HepG2 (cell line): Measurements from ENCODE around the gene ALOX5AP. TPM values are rescaled to one million over a fixed set of nuclear protein-coding genes. Genes with fewer than 3 reads are reported as not detected.

Experiments
- HOXA3 ChIP-seq: sonication (generic); formaldehyde crosslinking; IDR thresholded peaks from 2 replicates; pipeline ENCODE4 v1.5.0; 2020; ENCODE audit warnings: missing genetic modification reagents
- PHF8 ChIP-seq: sonication (generic); formaldehyde crosslinking; IDR thresholded peaks from 2 replicates; pipeline ENCODE4 v1.5.0; 2020; ENCODE audit warnings: missing genetic modification reagents
- ZBTB7B ChIP-seq: sonication (generic); formaldehyde crosslinking; IDR thresholded peaks from 2 replicates; pipeline ENCODE4 v1.4.0; 2020; ENCODE audit warnings: missing genetic modification reagents
- ZNF263 ChIP-seq: sonication (generic); formaldehyde crosslinking; IDR thresholded peaks from 2 replicates; pipeline ENCODE4 v1.4.0; 2020; ENCODE audit warnings: missing genetic modification reagents
- ZNF83 ChIP-seq: sonication (generic); formaldehyde crosslinking; IDR thresholded peaks from 2 replicates; pipeline ENCODE4 v1.4.0; 2020; ENCODE audit warnings: missing genetic modification reagents, mild to moderate bottlenecking, borderline replicate concordance
- polyA plus RNA-seq, 8 experiments: library from polyadenylated mRNA; depleted of rRNA in 3 of 8; stranded (reverse) in 7 of 8; unstranded in 1 of 8; fragments of >200 nt; fragmentation: Illumina TruSeq in 4 of 8; extraction: Trizol in 4 of 8; gene quantifications; 2 replicates each; pipeline versions ENCODE4 v1.2.1 to v1.2.3, GENCODE V29; 2011 to 2016; ENCODE audit warnings: low read depth in 4 of 8, missing spikeins in 1 of 8, mixed read lengths in 1 of 8; ENCODE audit not compliant: insufficient read depth in 1 of 8
- total RNA-seq, 5 experiments: library from RNA; depleted of rRNA; stranded (reverse); fragments of >200 nt; fragmentation: Illumina TruSeq; extraction: Trizol; gene quantifications; 2 replicates each; pipeline ENCODE4 v1.2.3, GENCODE V29; 2016; ENCODE audit warnings: low read depth in 1 of 5
- TF ChIP-seq, protein P1 (sequence below), 2 experiments: sonication (generic) in 1 of 2; formaldehyde crosslinking in 1 of 2; IDR thresholded peaks; 2 replicates each; pipeline versions ENCODE4 v1.6.1 to v1.9.0; 2014 to 2022; ENCODE audit warnings: antibody characterized with exemption in 1 of 2, borderline replicate concordance in 1 of 2, inconsistent platforms in 1 of 2, low read depth in 1 of 2, missing genetic modification reagents in 1 of 2
- TF ChIP-seq, protein P2 (sequence below): sonication (generic); formaldehyde crosslinking; IDR thresholded peaks from 2 replicates; pipeline ENCODE4 v1.4.0; 2020; ENCODE audit warnings: missing genetic modification reagents, borderline replicate concordance

ALOX5AP gene
- total and polyA plus RNA-seq, 2 of the 13 experiments (the other 11 are each of a cell fraction or from before 2014, with no cell fraction given), result 0.97 to 1.2 TPM

DNA sequence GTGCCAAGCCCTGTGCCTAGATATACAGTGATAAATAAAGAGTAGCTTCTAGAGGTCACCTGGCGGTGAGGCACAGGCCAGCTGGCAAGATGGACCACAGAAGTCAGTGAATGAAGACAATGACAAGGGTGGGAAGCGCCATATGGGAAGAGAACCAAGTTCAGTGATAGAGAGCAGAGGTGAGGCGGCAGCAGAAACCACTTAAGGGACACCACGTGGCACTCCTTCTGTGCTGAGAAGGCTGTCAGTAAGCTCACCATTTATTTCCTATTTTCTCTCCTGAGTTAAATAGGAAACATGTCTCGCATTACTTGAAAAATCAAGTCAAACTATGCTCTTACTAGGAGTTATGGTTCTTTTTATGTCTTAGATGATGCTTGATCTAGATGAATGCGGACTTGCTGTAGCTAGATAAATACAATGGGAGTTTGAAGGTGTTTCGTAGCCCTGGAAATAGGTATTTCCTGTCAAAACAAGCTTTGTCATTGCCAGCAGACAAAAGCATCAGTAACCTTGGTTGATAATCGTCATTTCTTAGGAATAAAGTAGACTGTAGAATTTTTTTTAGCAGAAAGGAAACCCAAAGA is 17.8 kb downstream of the ALOX5AP start (continued):
- TF ChIP-seq, protein P1, sequence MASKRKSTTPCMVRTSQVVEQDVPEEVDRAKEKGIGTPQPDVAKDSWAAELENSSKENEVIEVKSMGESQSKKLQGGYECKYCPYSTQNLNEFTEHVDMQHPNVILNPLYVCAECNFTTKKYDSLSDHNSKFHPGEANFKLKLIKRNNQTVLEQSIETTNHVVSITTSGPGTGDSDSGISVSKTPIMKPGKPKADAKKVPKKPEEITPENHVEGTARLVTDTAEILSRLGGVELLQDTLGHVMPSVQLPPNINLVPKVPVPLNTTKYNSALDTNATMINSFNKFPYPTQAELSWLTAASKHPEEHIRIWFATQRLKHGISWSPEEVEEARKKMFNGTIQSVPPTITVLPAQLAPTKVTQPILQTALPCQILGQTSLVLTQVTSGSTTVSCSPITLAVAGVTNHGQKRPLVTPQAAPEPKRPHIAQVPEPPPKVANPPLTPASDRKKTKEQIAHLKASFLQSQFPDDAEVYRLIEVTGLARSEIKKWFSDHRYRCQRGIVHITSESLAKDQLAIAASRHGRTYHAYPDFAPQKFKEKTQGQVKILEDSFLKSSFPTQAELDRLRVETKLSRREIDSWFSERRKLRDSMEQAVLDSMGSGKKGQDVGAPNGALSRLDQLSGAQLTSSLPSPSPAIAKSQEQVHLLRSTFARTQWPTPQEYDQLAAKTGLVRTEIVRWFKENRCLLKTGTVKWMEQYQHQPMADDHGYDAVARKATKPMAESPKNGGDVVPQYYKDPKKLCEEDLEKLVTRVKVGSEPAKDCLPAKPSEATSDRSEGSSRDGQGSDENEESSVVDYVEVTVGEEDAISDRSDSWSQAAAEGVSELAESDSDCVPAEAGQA (IDR thresholded peaks at IDR 0.05; ENCODE audit: low read depth), result no peak
- TF ChIP-seq, protein P1 (CRISPR knock-in tag; IDR thresholded peaks at IDR 0.05; ENCODE audit: borderline replicate concordance), result no peak
- TF ChIP-seq HOXA3 (no peak), ZNF263 (no peak), ZBTB7B (no peak), PHF8 (no peak), ZNF83 (no peak)
- TF ChIP-seq, protein P2, sequence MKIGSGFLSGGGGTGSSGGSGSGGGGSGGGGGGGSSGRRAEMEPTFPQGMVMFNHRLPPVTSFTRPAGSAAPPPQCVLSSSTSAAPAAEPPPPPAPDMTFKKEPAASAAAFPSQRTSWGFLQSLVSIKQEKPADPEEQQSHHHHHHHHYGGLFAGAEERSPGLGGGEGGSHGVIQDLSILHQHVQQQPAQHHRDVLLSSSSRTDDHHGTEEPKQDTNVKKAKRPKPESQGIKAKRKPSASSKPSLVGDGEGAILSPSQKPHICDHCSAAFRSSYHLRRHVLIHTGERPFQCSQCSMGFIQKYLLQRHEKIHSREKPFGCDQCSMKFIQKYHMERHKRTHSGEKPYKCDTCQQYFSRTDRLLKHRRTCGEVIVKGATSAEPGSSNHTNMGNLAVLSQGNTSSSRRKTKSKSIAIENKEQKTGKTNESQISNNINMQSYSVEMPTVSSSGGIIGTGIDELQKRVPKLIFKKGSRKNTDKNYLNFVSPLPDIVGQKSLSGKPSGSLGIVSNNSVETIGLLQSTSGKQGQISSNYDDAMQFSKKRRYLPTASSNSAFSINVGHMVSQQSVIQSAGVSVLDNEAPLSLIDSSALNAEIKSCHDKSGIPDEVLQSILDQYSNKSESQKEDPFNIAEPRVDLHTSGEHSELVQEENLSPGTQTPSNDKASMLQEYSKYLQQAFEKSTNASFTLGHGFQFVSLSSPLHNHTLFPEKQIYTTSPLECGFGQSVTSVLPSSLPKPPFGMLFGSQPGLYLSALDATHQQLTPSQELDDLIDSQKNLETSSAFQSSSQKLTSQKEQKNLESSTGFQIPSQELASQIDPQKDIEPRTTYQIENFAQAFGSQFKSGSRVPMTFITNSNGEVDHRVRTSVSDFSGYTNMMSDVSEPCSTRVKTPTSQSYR, result no peak
